ENCODE results near the gene PRR14L. TPM values are rescaled to one million over a fixed set of nuclear protein-coding genes. Genes with fewer than 3 reads are reported as not detected.

The PRR14L gene
- total RNA-seq, 1 donor from 2014 or later, result 57.9 TPM

- no peak for ATAC-seq
- intact Hi-C loops (cut with DNase I), result no loop called here
- H3K27ac ChIP-seq, result no peak overlapping the region
- no peak overlapping the region for H3K4me3 ChIP-seq
- no peaks in the 10 kb centered on the region for H3K27me3 ChIP-seq (ENCODE audit: low read depth)
- DNase-seq, result no peak
- peaks cover 28% of the 10 kb centered on the region for H3K4me1 ChIP-seq
- H3K9me3 ChIP-seq, result no peaks in the 10 kb centered on the region
- TF ChIP-seq CTCF (IDR thresholded peaks at IDR 0.05), result no peak
- peaks cover 56% of the 10 kb centered on the region for H3K36me3 ChIP-seq
These were observed 12.0 kb downstream of the PRR14L start for GRCh38 chr22:31737932-31738331.

GRCh38 chr22:31736458-31736857 is 13.5 kb downstream of the PRR14L start:
- H3K4me3 ChIP-seq, result no peak overlapping the region
- H3K27ac ChIP-seq, result no peak overlapping the region
- no peak for DNase-seq
- no peaks in the 10 kb centered on the region for H3K9me3 ChIP-seq
- intact Hi-C loops (cut with DNase I), result no loop called here
- no peak for TF ChIP-seq CTCF (IDR thresholded peaks at IDR 0.05)
- no peaks in the 10 kb centered on the region for H3K27me3 ChIP-seq (ENCODE audit: low read depth)
- H3K36me3 ChIP-seq, result peaks cover 52% of the 10 kb centered on the region
- peaks cover 22% of the 10 kb centered on the region for H3K4me1 ChIP-seq
- ATAC-seq, result no peak

- TF ChIP-seq CTCF (IDR thresholded peaks at IDR 0.05), result no peak
- Histone ChIP-seq H3K27me3 (ENCODE audit: low read depth) (no peaks in the 10 kb centered on the region), H3K4me3 (no peak overlapping the region), H3K36me3 (peaks cover 40% of the 10 kb centered on the region), H3K27ac (no peak overlapping the region), H3K4me1 (peaks cover 5% of the 10 kb centered on the region), H3K9me3 (no peaks in the 10 kb centered on the region)
- no peak for ATAC-seq
- no peak for DNase-seq
- intact Hi-C loops (cut with DNase I), result no loop called here
These were observed 15.4 kb downstream of the PRR14L start for GRCh38 chr22:31734512-31734911.

- Histone ChIP-seq H3K4me1 (no peaks in the 10 kb centered on the region), H3K27me3 (ENCODE audit: low read depth) (no peaks in the 10 kb centered on the region), H3K9me3 (no peaks in the 10 kb centered on the region), H3K4me3 (no peak overlapping the region), H3K27ac (no peak overlapping the region), H3K36me3 (peaks cover 33% of the 10 kb centered on the region)
- no peak for TF ChIP-seq CTCF (IDR thresholded peaks at IDR 0.05)
- DNase-seq (no peak), ATAC-seq (no peak)
- intact Hi-C loops (cut with DNase I), result no loop called here
These were observed 16.3 kb downstream of the PRR14L start for GRCh38 chr22:31733580-31734079.

GRCh38 chr22:31732089-31732829 is 17.7 kb downstream of the PRR14L start:
- ATAC-seq (no peak), DNase-seq (no peak)
- no peak for TF ChIP-seq CTCF (IDR thresholded peaks at IDR 0.05)
- H3K27me3 ChIP-seq (ENCODE audit: low read depth), result no peaks in the 10 kb centered on the region
- H3K9me3 ChIP-seq, result no peaks in the 10 kb centered on the region
- no peak overlapping the region for H3K4me3 ChIP-seq
- H3K36me3 ChIP-seq, result peaks cover 24% of the 10 kb centered on the region
- H3K4me1 ChIP-seq, result no peaks in the 10 kb centered on the region
- intact Hi-C loops (cut with DNase I), result no loop called here
- H3K27ac ChIP-seq, result no peak overlapping the region

All from lower lobe of right lung (tissue), 2 donors.